Measurements from ENCODE around the gene KCNAB2. TPM values are rescaled to one million over a fixed set of nuclear protein-coding genes. Genes with fewer than 3 reads are reported as not detected.

Gene KCNAB2
- total RNA-seq, 2 donors from 2014 or later, result 9.3 to 14.3 TPM

DNA sequence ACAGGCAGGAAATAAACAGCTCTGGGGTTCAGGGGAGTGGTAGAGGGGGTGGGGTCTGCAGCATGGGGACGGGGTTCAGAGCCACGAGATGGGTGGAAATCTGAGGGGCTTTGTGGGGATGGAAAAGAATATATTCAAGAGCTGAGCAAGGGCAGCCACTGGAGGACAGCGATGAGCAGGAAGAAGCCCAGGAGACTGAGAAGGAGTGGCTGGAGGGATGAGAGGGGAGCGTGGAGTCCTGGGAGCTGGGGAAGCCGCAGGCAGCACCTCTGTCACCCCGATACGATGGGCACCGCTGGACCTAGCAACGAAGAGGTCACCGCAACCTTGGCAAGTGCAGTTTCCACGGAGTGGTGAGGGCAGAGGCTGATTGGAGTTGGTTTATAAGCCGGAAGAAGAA, 10.0 kb upstream of the KCNAB2 start:
- no peaks in the 10 kb centered on the region for H3K27me3 ChIP-seq
- H3K27ac ChIP-seq, result no peak overlapping the region
- no peak overlapping the region for H3K4me3 ChIP-seq
- peaks cover 0 to 6% of the 10 kb centered on the region in 2 donors for H3K4me1 ChIP-seq
- no peaks in the 10 kb centered on the region for H3K36me3 ChIP-seq
- TF ChIP-seq, protein P1, sequence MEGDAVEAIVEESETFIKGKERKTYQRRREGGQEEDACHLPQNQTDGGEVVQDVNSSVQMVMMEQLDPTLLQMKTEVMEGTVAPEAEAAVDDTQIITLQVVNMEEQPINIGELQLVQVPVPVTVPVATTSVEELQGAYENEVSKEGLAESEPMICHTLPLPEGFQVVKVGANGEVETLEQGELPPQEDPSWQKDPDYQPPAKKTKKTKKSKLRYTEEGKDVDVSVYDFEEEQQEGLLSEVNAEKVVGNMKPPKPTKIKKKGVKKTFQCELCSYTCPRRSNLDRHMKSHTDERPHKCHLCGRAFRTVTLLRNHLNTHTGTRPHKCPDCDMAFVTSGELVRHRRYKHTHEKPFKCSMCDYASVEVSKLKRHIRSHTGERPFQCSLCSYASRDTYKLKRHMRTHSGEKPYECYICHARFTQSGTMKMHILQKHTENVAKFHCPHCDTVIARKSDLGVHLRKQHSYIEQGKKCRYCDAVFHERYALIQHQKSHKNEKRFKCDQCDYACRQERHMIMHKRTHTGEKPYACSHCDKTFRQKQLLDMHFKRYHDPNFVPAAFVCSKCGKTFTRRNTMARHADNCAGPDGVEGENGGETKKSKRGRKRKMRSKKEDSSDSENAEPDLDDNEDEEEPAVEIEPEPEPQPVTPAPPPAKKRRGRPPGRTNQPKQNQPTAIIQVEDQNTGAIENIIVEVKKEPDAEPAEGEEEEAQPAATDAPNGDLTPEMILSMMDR (IDR thresholded peaks at IDR 0.05), result no peak
- no peaks in the 10 kb centered on the region for H3K9me3 ChIP-seq
- DNase-seq (ENCODE audit: low spot score), result no peak

DNA sequence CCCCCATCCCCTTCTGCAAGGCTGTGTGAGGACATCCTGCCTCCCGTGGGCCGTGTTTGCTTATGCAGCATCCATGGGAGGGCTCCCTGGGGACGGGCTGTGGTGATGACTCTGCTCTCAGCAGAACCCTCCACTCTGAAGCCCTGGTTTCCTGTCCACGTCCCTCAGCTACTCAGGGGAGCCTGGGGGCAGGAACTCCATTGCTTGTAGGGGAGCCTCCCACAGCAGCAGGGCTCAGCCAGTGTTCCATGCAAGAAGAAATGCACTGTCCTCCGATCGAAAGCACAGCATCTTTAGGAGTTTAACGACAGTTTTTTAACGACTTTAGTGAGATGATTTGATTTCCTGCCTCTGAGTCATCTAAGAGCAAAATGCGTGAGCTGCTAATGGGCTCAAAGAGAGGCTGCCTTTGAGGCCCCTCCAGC, 8.3 kb upstream of the KCNAB2 start:
- no peaks in the 10 kb centered on the region for H3K27me3 ChIP-seq
- DNase-seq (ENCODE audit: low spot score), result no peak
- TF ChIP-seq, protein P1 (IDR thresholded peaks at IDR 0.05), result no peak
- H3K36me3 ChIP-seq, result no peaks in the 10 kb centered on the region
- peaks cover 0 to 6% of the 10 kb centered on the region in 2 donors for H3K4me1 ChIP-seq
- H3K9me3 ChIP-seq, result no peaks in the 10 kb centered on the region
- H3K4me3 ChIP-seq, result no peak overlapping the region
- no peak overlapping the region for H3K27ac ChIP-seq

DNA sequence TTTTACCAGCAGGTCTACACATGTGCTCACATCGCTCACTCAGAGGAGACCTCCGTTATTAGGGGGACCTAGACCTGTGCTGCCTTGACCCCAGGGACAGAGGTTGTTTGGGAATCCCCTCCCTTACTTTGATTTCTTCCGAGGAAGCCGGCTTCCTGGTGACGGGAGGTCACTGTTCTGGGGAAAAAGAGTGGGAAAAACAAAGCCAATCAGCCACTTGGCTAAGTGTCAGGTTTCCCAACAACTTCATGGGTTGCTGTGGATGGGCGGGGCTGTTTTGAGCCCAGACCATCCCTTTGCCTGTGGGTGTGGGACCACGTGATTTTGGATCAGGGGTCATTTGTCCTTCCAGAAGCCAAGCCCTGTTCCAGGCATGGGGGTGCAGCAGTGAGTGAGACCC, 7.1 kb upstream of the KCNAB2 start:
- Histone ChIP-seq H3K36me3 (no peaks in the 10 kb centered on the region), H3K4me1 (peaks cover 0 to 6% of the 10 kb centered on the region in 2 donors), H3K27me3 (no peaks in the 10 kb centered on the region), H3K27ac (no peak overlapping the region), H3K9me3 (no peaks in the 10 kb centered on the region), H3K4me3 (no peak overlapping the region)
- DNase-seq (ENCODE audit: low spot score), result no peak
- TF ChIP-seq, protein P1 (IDR thresholded peaks at IDR 0.05), result no peak

DNA sequence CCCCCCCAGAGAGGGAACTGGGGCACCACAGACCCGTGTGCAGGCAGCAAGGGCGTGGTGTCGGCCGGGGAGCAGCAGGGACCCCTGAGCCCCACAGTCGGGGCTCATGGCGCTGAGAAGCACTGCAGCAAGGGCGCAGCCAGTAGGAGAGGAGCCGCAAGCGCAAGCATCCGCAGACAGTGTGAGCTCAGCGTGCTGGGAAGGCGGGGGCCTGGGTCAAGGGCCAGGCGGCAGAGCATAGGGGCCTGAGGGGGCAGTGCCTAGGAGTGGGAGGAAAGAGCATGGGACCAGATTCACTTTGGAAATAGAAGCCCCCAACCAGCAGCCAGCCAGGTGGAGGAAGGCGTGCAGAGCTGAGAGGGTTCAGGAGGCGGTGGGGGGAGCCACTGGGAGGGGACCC, 6.7 kb upstream of the KCNAB2 start:
- no peaks in the 10 kb centered on the region for H3K36me3 ChIP-seq
- TF ChIP-seq, protein P1 (IDR thresholded peaks at IDR 0.05), result no peak
- no peak overlapping the region for H3K27ac ChIP-seq
- no peaks in the 10 kb centered on the region for H3K9me3 ChIP-seq
- DNase-seq (ENCODE audit: low spot score), result no peak
- peaks cover 0 to 6% of the 10 kb centered on the region in 2 donors for H3K4me1 ChIP-seq
- no peaks in the 10 kb centered on the region for H3K27me3 ChIP-seq
- H3K4me3 ChIP-seq, result no peak overlapping the region

DNA sequence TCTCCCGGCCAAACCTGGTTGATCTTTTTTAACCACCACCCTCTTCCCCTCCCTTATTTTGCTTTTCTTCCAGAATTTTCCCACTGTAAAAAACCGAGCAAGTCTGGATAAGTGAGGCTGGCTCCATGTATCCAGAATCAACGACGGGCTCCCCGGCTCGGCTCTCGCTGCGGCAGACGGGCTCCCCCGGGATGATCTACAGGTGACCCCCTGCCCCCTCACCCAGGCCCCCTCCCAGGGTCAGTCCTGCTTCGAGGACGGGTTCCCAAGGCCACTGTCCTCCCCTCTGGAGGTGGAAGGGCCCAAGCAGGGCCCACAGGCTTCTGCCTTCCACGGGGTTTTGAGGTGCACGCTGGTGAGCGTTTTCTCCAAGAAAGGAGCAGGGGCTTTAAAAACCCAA, 5.2 kb upstream of the KCNAB2 start:
- Histone ChIP-seq H3K9me3 (no peaks in the 10 kb centered on the region), H3K4me3 (no peak overlapping the region), H3K27ac (no peak overlapping the region), H3K36me3 (no peaks in the 10 kb centered on the region), H3K4me1 (no peaks in the 10 kb centered on the region), H3K27me3 (no peaks in the 10 kb centered on the region)
- TF ChIP-seq, protein P1 (IDR thresholded peaks at IDR 0.05), result no peak
- no peak for DNase-seq (ENCODE audit: low spot score)

DNA sequence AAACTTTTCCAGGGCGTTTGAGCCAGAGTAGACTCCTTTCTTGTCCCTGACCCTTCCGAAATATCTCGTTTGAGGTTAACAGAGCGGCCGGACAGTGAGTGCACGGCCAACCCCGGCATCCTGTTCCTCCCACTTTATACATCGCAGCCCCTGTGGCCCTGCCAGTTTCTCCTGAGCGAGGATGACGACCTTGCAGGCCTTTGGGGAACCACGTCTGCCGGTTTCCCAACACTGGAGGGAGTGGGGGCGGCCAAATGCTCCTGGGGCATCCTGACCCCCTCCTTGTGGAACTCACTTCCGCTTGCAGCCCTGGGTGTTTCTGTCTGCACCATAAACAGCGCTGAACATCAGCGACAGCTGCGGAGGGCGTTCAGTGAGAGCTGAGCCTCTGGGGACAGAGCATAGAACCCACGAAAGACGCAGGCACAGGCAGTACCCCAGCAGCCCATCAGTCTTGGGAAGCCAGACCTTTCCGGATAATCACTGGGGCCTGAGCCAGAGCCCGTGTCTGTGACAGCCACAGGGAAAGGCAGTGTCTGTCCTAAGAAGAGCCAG, 4.8 kb upstream of the KCNAB2 start:
- H3K27ac ChIP-seq, result no peak overlapping the region
- H3K9me3 ChIP-seq, result no peaks in the 10 kb centered on the region
- TF ChIP-seq, protein P1 (IDR thresholded peaks at IDR 0.05), result no peak
- no peaks in the 10 kb centered on the region for H3K4me1 ChIP-seq
- no peak for DNase-seq (ENCODE audit: low spot score)
- H3K36me3 ChIP-seq, result no peaks in the 10 kb centered on the region
- H3K4me3 ChIP-seq, result no peak overlapping the region
- H3K27me3 ChIP-seq, result no peaks in the 10 kb centered on the region
